GM21723 (cell line): ENCODE measurements around the gene HPN.
"Not testable (repeated sequence)": the region's sequence is repeated elsewhere in the genome, so short reads cannot be mapped to it uniquely, and the experiment has no call there.

Experiments used
- ATAC-seq: cut with Tn5 transposase; IDR thresholded peaks from one replicate; pipeline ENCODE4 v1.9.1; 2021; ENCODE audit warnings: mild to moderate bottlenecking, moderate library complexity; ENCODE audit not compliant: unreplicated experiment

Gene HPN

DNA sequence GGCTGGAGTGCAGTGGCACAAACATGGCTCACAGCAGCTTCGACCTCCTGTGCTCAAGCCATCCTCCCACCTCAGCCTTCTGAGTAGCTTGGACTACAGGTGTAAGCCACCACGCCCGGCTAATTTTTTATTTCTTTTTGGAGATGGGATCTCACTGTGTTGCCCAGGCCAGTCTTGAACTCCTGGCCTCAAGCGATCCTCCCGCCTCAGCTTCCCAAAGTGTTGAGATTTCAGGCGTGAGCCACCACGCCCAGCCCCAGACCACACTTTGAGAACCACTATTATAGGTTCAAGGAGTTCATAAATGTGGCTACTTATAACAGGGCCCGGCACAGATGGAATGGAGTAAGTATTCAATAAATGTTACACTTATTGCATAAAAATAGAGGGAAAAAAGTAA is 14.5 kb upstream of the HPN start:
- no peak for ATAC-seq

DNA sequence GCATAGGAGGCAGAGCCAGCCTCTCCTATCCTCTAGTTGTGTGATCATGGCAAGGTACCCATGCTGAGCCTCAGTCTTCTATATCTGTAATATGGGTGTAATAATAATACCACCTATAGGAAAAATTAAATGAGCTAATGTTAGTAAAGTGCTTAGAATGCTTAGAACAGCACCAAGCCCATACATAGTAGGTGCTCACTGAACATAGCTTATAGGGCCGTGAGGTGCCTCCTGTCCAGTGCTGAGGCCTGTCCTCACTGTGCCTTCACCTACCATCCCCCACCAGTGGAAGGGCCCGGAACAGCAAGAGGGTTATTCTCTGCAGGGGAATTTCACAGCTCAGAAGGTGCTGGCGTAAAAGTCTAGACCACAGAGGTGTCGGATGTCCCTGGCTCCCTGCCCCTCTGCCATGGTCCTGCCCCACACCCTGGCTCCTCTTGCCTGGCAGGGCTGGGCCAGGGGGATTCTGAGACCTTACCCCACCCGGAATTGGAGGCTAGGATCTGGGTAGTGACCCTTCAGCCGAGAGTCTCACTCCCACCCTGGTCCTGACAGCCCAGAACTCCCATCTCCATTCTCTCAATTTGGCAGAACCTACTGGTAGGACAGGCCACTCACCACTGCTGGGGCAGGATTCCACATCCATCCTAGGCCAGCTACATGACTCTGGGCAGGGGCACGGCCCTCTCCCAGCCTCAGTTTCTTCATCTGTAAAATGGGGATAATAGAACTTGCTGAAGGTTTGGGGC is 13.5 kb upstream of the HPN start:
- ATAC-seq = no peak

DNA sequence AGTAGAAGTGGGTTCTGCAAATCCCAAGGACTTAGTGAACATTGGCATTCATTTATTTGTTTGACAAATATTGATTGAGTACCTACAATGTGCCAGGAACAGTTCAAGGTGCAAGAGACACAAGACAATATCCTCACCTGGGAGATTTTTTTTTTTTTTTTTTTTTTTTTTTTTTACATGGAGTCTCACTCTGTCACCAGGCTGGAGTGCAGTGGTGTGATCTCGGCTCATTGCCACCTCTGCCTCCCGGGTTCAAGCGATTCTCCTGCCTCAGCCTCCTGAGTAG is 13.0 kb upstream of the HPN start:
- ATAC-seq = not testable (repeated sequence)

DNA sequence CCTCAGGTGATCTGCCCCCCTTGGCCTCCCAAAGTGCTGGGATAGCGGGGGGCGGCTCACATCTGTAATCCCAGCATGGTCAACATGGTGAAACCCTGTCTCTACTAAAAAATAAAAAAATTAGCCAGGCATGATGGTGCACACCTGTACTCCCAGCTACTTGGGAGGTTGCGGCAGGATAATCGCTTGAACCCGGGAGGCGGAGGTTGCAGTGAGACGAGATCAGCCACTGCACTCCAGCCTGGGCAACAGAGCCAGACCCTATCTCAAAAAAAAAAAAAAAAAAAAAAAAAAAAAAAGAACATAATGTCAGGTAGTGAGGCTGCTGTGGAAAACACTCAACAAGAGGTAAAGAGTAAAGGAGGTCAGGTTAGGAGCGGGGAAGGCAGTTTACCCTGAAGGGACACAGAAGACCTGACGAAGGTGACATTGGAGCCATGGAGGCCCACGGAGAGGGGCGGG is 12.2 kb upstream of the HPN start:
- not testable (repeated sequence) for ATAC-seq

DNA sequence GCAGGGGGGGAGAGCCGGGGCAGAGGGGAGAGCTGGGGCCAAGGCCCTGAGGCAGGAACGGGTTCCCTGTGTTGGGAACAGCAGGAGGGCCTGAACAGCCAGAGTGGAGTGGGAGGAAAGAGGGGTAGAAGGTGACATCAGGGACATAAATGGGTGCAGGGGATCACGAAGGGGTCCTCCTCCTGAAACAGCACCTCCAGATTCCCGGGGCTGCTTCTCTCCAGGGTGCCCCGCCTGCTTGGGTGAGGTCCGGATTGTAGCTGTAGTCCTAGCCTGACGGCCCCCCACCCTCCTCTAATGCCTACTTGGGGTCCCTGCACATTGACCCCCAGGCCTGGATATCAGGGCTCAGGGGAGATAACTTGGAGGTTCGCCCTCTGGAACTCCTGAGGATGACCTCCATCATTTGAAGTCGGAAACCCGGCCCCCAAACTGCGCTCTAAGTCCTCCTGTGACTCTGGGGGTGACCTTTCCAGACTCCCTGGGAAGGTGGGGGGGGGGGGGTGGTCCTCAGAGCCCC is 11.7 kb upstream of the HPN start:
- ATAC-seq = no peak

DNA sequence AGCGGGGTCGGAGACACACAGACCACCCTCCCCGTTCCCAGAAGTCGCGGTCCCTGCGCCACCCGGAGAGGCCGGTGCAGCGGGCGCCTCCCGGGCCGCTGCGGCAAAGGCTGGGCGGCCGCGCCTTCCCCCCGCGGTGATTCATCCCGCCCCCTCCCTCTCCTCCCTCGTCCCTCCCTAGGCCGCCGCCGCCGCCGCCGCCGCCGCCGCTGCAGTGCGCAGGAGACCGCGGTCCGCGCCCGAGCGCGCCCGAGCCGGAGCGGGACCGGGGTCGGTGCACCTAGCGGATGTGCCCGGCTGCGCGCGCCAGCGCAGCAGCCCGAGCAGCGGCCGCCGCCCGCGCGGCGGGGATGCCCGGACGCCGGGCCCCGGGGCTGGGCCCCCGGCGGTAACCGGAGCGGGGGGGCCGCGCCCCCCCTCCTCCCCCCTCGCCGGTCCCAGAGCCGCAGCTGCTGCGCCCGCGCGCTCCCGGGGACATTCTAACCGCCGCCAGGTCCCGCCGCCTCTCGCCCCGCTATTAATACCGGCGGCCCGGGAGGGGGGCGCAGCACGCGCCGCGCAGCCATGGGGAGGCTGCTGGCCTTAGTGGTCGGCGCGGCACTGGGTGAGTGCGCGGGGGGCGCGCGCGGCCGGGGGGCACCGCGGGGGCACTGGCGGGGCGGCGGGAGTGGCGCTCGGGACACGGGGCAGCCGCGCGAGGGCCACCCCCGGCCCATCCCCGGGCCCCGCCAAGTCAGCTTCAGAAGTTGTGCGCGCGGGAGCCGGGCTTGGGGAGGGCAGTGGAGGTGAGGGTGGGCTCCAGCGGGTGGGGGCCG is 11.1 kb upstream of the HPN start, which contains the start of gene SCN1B:
Gene SCN1B, plus strand, starts transcription at position 214 of the 815 bp plus-strand sequence. Its CDS starts 351 bp downstream, at position 565.
- ATAC-seq = no peak

GRCh38 chr19:35031072-35031881 is 10.2 kb upstream of the HPN start:
- ATAC-seq = no peak

DNA sequence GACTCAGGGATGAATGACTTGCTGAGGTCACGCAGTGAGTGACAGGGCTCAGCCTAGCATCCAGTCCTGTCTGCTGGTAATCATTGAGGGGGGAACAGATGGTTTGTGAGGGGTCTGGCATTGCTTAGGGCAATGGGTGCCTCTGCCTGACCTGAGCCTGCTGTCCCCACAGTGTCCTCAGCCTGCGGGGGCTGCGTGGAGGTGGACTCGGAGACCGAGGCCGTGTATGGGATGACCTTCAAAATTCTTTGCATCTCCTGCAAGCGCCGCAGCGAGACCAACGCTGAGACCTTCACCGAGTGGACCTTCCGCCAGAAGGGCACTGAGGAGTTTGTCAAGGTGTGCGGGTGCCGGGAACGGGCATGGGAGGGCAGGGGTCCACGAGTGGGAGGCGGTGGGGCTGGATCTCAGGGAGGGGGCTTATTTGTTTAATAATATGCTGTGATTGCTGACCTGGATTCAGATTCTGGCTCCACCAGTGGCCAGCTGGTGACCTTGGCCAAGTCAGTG is 9.1 kb upstream of the HPN start:
- no peak for ATAC-seq

- no peak for ATAC-seq
Measured at GRCh38 chr19:35033067-35034004, 8.2 kb upstream of the HPN start.

- no peak for ATAC-seq
Measured at GRCh38 chr19:35034005-35034502, 7.5 kb upstream of the HPN start.

DNA sequence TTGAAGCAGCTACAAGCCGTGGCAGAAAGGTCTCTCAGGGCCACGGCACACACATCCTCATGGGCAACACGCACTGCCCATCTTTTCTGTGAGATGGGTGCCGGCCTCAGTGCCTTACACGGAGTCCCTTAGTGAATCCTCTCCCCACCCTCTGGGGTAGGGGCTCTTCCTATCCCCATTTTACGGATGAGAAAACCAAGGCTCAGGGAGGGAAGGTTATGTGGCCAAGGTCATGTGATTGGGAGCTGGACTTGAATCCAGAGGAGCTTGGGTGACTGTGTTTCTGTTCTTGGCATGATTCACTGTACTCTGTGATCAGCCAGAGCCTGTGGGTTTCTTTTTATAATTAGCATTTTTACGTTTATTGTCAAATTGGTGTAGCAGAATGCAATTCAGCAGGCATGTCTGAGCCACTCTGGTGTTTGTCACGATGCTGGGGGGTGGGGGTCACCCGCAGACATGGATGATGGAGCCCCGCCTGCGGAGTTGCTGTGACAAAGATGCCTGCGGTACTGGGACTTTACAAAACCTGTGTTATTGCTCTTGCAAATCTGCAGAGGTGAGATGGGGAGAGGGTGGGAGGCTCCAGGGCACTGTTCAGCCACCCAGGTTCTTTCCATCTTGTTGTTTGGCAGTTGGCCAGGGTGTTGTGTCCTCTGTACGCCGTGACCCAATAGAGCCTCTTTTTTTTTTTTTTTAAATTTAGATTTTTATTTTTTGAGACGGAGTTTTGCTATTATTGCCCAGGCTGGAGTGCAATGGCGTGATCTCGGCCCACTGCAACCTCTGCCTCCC is 6.7 kb upstream of the HPN start:
- ATAC-seq = no peak

DNA sequence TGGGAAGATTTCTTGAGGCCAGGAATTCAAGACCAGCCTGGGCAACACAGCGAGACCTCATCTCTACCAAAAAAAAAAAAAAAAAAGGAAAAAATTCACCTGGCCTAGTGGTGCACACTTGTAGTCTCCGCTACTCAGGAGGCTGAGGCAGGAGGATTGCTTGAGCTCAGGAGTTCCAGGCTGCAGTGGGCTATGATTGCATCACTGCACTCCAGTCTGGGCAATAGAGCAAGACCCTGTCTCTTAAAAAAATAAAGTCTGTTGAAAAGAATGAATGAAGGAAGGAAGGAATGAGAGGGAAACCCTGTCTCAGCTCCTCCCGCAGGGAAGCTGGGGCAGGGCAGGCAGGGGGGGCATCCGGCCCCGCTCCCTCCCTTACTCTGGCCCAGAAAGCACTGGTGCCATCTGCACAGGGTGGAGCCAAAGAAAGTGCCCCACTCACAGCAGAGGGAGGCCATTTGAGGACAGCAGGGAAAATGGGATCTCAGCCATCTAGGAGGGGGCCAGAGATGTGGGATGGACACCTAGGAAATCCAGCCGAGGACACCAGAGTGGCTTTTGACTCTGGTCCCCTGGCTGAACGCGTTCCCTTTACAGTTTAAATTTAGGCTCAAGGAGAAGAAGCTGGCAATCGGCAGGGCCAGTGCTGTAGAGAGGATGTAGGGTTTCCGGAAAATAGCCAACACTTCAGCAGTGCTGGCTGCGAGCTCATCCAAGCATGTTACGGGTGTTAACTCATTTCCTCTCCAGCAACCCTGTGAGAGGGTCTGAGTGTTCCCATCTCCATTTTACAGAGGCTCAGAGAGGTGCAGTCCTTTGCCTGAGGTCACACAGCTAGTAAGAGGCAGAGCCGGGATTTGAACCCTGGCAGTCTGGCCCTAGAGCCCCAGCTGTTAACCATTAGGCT is 3.6 kb upstream of the HPN start:
- no peak for ATAC-seq

DNA sequence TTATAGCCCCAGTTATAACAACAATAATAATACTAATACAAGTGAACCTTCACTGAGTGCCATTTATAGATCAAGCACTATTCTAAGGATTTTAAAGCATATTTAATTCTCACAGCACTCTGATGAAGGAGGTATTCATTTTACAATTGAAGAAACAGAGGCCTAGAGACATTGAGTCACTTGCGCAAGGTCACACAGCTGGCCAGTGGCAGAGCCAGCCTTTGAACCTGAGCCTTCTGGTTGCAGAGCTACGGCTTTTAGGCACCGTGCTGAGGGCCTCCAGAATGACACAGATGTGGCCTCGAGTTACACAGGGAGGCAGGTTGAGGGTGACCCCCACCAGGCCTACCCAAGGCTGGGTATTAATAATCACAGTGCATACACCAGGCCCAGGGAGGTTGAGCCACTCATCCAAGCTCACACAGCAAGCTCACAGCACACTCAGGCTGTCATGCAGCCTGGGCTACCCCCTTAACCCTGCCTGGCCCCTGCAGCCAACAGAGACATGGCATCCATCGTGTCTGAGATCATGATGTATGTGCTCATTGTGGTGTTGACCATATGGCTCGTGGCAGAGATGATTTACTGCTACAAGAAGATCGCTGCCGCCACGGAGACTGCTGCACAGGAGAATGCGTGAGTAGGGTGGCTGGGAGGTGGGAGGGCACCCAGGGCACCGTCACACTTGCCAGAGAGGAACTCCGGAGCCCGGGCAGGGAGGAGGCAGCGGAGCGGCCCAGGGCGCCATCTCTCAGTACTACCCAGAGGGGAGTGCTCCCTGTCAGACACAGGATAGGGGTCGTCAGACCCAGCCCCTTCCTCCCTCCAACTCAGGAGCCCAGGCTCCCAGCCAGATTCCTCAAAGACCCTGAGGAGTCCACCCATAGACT is 2.7 kb upstream of the HPN start:
- no peak for ATAC-seq

DNA sequence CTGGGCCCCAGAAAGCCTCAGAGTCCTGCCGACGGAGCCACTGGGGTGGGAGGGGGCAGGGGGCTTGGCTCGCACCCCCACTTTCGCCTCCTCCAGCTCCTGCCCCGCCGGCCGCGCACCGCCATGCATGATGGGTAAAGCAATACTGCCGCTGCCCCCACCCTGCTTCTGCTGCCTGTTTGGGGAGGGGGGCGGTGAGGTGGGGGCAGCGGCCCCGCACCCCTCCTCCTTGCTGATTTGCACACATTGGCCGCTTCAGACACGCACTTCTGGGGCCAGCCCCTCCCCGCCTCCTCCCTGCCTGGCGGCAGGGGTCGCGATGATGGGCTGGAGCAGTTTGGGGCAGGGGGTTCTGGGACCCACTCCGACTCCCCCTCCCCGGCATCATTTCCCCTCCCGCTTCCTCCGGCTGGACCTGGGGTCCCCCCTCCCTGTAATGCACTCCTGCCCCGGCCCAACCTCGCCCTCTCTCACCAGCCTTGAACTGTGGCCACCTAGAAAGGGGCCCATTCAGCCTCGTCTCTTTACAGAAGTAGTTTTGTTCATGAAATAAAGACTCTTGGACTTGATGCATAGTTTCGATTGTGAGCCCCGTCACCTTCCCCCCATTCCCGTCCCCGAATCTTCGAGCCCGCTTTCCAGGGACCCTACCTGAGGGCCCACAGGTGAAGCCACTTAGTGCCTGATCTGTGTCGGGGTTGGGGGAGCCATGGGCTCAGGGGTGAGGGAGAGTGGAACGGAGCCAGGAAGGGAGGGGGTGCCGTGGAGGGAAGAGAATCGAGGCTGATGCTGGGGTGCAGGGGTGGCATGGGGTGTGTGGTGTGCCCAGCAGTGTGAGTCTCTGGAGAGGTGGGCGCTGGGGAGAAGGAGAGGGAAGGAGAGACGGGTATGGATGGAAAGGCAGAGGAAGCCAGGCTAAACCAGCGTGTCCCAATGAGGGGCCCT is 1.4 kb upstream of the HPN start:
- ATAC-seq = no peak

DNA sequence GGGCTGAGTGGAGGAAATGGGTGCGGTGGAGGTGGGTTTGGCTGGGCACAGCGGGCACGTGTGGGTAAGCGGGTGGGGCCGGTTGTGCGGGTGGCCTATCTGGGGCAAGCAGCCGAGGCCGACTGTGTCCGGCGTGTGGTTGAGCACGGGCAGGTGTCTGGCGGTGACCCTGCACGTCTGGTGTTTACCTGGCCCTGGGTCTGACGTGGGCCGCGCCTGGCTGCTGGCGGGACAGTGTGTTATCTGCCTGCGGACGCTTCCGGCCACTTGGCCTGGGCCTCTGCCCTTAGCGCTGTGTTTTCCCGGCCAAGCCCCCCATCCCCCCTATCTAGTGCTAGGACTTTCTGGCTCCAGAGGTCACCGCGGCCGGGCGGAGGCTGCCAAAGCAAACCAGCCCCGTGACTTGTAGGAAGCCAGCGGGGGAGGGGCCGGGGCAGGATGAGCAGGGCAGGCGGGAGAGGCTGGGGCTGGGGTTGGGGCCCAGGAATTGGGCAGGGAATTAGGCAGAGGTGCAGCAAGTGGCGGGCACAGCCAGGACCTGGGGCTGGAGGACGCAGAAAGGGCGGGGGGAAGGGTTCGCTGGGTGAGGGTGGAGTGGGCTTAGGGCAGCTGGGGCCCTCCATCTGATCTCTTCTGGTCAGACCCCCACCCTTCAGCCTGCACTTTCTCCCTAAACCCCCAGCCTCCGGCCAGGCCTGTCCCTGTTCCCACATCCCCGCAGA is 534 bp upstream of the HPN start:
- ATAC-seq = no peak
